IMR-90 (cell line): Measurements from ENCODE around the gene CGNL1. TPM values are rescaled to one million over a fixed set of nuclear protein-coding genes. Genes with fewer than 3 reads are reported as not detected.

Experiments used
- ATAC-seq: fragments of 200-7000 bp; cut with Tn5 transposase; 2 replicates; pipeline ENCODE4 v1.9.1; 2020; ENCODE audit warnings: low read depth, mild to moderate bottlenecking, moderate library complexity
- Bru-seq: library from RNA; stranded (reverse); fragments of 400-500 nt; gene quantifications from one replicate; lab custom pipeline; 2021; lab: Mats Ljungman, UMichigan
- BruChase-seq, 2 experiments: library from RNA; stranded (reverse); fragments of 400-500 nt; gene quantifications; one replicate each; lab custom pipeline; 2021; lab: Mats Ljungman, UMichigan
- BruUV-seq: library from RNA; stranded (reverse); fragments of 400-500 nt; replicated peaks from 2 replicates; lab custom pipeline; 2021; lab: Mats Ljungman, UMichigan
- CTCF ChIA-PET: fragments of 300-600 bp; formaldehyde crosslinking; extraction: SDS; loops from one replicate; lab custom pipeline; 2021; ENCODE audit warnings: antibody characterized with exemption; lab: Yijun Ruan, JAX
- POLR2A ChIA-PET: fragments of 300-600 bp; sonication (Branson Sonifier 250); formaldehyde crosslinking; loops from one replicate; lab custom pipeline; 2022; ENCODE audit warnings: antibody characterized with exemption; ENCODE audit not compliant: unreplicated experiment; lab: Charles Lee
- DNase-seq: peaks from one replicate; pipeline ENCODE4 v3.0.0; 2013
- H2AFZ ChIP-seq: replicated peaks from 2 replicates; pipeline ENCODE3; 2013; ENCODE audit warnings: low read length, mild to moderate bottlenecking; ENCODE audit not compliant: poor library complexity
- H2AK5ac ChIP-seq: 2 replicates; pipeline ENCODE4 v1.6.1; 2013; ENCODE audit warnings: low read depth, low read length, inconsistent platforms
- H2AK9ac ChIP-seq: replicated peaks from 2 replicates; pipeline ENCODE3; 2013; ENCODE audit warnings: mild to moderate bottlenecking, low read depth, low read length, moderate library complexity; ENCODE audit not compliant: poor library complexity
- H2BK120ac ChIP-seq: 2 replicates; pipeline ENCODE4 v1.6.1; 2013; ENCODE audit warnings: low read depth, low read length, inconsistent platforms
- H2BK15ac ChIP-seq: 3 replicates; pipeline ENCODE4 v1.6.1; 2013; ENCODE audit warnings: low read depth, low read length, inconsistent platforms
- H2BK20ac ChIP-seq: 2 replicates; pipeline ENCODE4 v1.6.1; 2013; ENCODE audit warnings: low read depth, mild to moderate bottlenecking, inconsistent platforms, low read length, moderate library complexity
- H2BK5ac ChIP-seq: 2 replicates; pipeline ENCODE4 v1.6.1; 2013; ENCODE audit warnings: mild to moderate bottlenecking, low read depth, low read length, inconsistent platforms; ENCODE audit not compliant: poor library complexity, severe bottlenecking
- H3K14ac ChIP-seq: replicated peaks from 2 replicates; pipeline ENCODE4 v1.6.1; 2013; ENCODE audit warnings: low read depth, low read length, inconsistent platforms
- H3K18ac ChIP-seq: 2 replicates; pipeline ENCODE4 v1.6.1; 2013; ENCODE audit warnings: low read depth, low read length, control low read depth
- H3K23ac ChIP-seq: 2 replicates; pipeline ENCODE4 v1.6.1; 2013; ENCODE audit warnings: low read depth, low read length, inconsistent platforms
- H3K27ac ChIP-seq: 2 replicates; pipeline ENCODE4 v1.5.1; 2013; ENCODE audit warnings: mild to moderate bottlenecking, control low read depth, low read length; ENCODE audit not compliant: insufficient read depth
- H3K27me3 ChIP-seq: 2 replicates; pipeline ENCODE4 v1.6.1; 2013; ENCODE audit warnings: low read length; ENCODE audit not compliant: control insufficient read depth, insufficient read depth
- H3K36me3 ChIP-seq: 2 replicates; pipeline ENCODE4 v1.6.1; 2013; ENCODE audit warnings: low read length, mixed read lengths; ENCODE audit not compliant: control insufficient read depth, insufficient read depth
- H3K4ac ChIP-seq: 2 replicates; pipeline ENCODE4 v1.6.1; 2013; ENCODE audit warnings: low read depth, low read length, inconsistent platforms
- H3K4me1 ChIP-seq: 2 replicates; pipeline ENCODE4 v1.6.1; 2013; ENCODE audit warnings: low read length, mixed read lengths; ENCODE audit not compliant: control insufficient read depth, insufficient read depth
- H3K4me2 ChIP-seq: 2 replicates; pipeline ENCODE4 v1.6.1; 2013; ENCODE audit warnings: low read depth, mild to moderate bottlenecking, control low read depth, low read length, moderate library complexity
- H3K4me3 ChIP-seq: 2 replicates; pipeline ENCODE4 v1.5.1; 2013; ENCODE audit warnings: low read depth, mild to moderate bottlenecking, control low read depth, low read length, moderate library complexity; ENCODE audit not compliant: insufficient read depth
- H3K56ac ChIP-seq: 2 replicates; pipeline ENCODE4 v1.6.1; 2013; ENCODE audit warnings: low read length, inconsistent platforms; ENCODE audit not compliant: insufficient read depth; ENCODE audit errors: extremely low read depth
- H3K79me1 ChIP-seq, 2 experiments: 2 replicates each; pipeline ENCODE4 v1.6.1; 2013; ENCODE audit warnings: low read length in 2 of 2, inconsistent platforms in 1 of 2, low read depth in 1 of 2
- H3K9ac ChIP-seq: 2 replicates; pipeline ENCODE4 v1.6.1; 2013; ENCODE audit warnings: low read depth, low read length, control low read depth
- H3K9me1 ChIP-seq: 2 replicates; pipeline ENCODE4 v1.6.1; 2013; ENCODE audit warnings: low read length, inconsistent platforms; ENCODE audit not compliant: insufficient read depth
- H3K9me3 ChIP-seq: 2 replicates; pipeline ENCODE4 v1.6.1; 2013; ENCODE audit warnings: low read length; ENCODE audit not compliant: control insufficient read depth, insufficient read depth
- H4K20me1 ChIP-seq: 2 replicates; pipeline ENCODE4 v1.6.1; 2013; ENCODE audit warnings: low read length, inconsistent platforms; ENCODE audit not compliant: insufficient read depth
- H4K5ac ChIP-seq: 2 replicates; pipeline ENCODE4 v1.6.1; 2013; ENCODE audit warnings: mild to moderate bottlenecking, low read depth, low read length, control low read depth
- H4K8ac ChIP-seq, 2 experiments: 2 replicates each; pipeline ENCODE4 v1.6.1; 2013; ENCODE audit warnings: low read depth in 2 of 2, low read length in 2 of 2, control low read depth in 1 of 2, inconsistent platforms in 1 of 2
- H4K91ac ChIP-seq: 2 replicates; pipeline ENCODE4 v1.6.1; 2013; ENCODE audit warnings: low read depth, low read length, inconsistent platforms; ENCODE audit not compliant: insufficient read depth
- MAFK ChIP-seq: IDR thresholded peaks from 2 replicates; pipeline ENCODE4 v1.6.1; 2012; ENCODE audit warnings: low read depth, low read length, improper control_type of control experiment
- MAZ ChIP-seq: IDR thresholded peaks from 2 replicates; pipeline ENCODE4 v1.6.1; 2012; ENCODE audit warnings: low read depth, mild to moderate bottlenecking, low read length, improper control_type of control experiment, moderate library complexity, borderline replicate concordance
- MXI1 ChIP-seq: IDR thresholded peaks from 2 replicates; pipeline ENCODE4 v1.6.1; 2012; ENCODE audit warnings: low read depth, mild to moderate bottlenecking, low read length, moderate library complexity, borderline replicate concordance
- RAD21 ChIP-seq: IDR thresholded peaks from 2 replicates; pipeline ENCODE4 v1.6.1; 2012; ENCODE audit warnings: low read length, improper control_type of control experiment
- RCOR1 ChIP-seq: IDR thresholded peaks from 2 replicates; pipeline ENCODE4 v1.6.1; 2012; ENCODE audit warnings: mild to moderate bottlenecking, low read length, improper control_type of control experiment; ENCODE audit not compliant: insufficient replicate concordance
- RFX5 ChIP-seq: IDR thresholded peaks from 2 replicates; pipeline ENCODE4 v1.8.0; 2012; ENCODE audit warnings: low read depth, mild to moderate bottlenecking, low read length, moderate library complexity
- WGBS, 2 experiments: methylation state at CpG; one replicate each; pipeline versions ENCODE4 v1.1.5 to v1.1.7; 2013; ENCODE audit warnings: missing lambda C conversion rate in 2 of 2; ENCODE audit not compliant: insufficient read length in 1 of 2; ENCODE audit errors: extremely low coverage in 2 of 2; 5-methylcytosine and 5-hydroxymethylcytosine counted together
- dilution Hi-C: fragments of 300-500 bp; cut with HindIII; formaldehyde crosslinking; loops from one replicate; pipeline ENCODE4 v1.14.3; 2018; ENCODE audit warnings: low sequenced_read_pairs; ENCODE audit not compliant: unreplicated experiment
- in situ Hi-C: fragments of 300-500 bp; cut with MboI; formaldehyde crosslinking; loops from 3 replicates; pipeline ENCODE4 v1.14.3; 2019; ENCODE audit warnings: low sequenced_read_pairs, inconsistent platforms, mixed read lengths
- intact Hi-C: fragments of 100-400 bp; cut with micrococcal nuclease; formaldehyde crosslinking; loops from 2 replicates; pipeline ENCODE4 v1.10.0; 2022
- long read RNA-seq: library from polyadenylated mRNA; unstranded; transcript quantifications from one replicate; pipeline ENCODE4 v2.0.0, GENCODE V29; 2021; ENCODE audit not compliant: unreplicated experiment
- polyA plus RNA-seq, 3 experiments: library from polyadenylated mRNA; depleted of rRNA; stranded (reverse); fragments of >200 nt; gene quantifications; 2 replicates each; pipeline ENCODE4 v1.2.3, GENCODE V29; 2012; ENCODE audit warnings: low replicate concordance in 1 of 3
- total RNA-seq: library from RNA; depleted of rRNA; stranded (reverse); fragments of >200 nt; gene quantifications from 2 replicates; pipeline ENCODE4 v1.2.3, GENCODE V29; 2012; rRNA removed
- TF ChIP-seq, protein P1 (sequence below): conservative IDR thresholded peaks from 2 replicates; pipeline ENCODE4 v1.5.1; 2012; ENCODE audit warnings: mild to moderate bottlenecking, low read depth, low read length, improper control_type of control experiment

Gene CGNL1, protein sequence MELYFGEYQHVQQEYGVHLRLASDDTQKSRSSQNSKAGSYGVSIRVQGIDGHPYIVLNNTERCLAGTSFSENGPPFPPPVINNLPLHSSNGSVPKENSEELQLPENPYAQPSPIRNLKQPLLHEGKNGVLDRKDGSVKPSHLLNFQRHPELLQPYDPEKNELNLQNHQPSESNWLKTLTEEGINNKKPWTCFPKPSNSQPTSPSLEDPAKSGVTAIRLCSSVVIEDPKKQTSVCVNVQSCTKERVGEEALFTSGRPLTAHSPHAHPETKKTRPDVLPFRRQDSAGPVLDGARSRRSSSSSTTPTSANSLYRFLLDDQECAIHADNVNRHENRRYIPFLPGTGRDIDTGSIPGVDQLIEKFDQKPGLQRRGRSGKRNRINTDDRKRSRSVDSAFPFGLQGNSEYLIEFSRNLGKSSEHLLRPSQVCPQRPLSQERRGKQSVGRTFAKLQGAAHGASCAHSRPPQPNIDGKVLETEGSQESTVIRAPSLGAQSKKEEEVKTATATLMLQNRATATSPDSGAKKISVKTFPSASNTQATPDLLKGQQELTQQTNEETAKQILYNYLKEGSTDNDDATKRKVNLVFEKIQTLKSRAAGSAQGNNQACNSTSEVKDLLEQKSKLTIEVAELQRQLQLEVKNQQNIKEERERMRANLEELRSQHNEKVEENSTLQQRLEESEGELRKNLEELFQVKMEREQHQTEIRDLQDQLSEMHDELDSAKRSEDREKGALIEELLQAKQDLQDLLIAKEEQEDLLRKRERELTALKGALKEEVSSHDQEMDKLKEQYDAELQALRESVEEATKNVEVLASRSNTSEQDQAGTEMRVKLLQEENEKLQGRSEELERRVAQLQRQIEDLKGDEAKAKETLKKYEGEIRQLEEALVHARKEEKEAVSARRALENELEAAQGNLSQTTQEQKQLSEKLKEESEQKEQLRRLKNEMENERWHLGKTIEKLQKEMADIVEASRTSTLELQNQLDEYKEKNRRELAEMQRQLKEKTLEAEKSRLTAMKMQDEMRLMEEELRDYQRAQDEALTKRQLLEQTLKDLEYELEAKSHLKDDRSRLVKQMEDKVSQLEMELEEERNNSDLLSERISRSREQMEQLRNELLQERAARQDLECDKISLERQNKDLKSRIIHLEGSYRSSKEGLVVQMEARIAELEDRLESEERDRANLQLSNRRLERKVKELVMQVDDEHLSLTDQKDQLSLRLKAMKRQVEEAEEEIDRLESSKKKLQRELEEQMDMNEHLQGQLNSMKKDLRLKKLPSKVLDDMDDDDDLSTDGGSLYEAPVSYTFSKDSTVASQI
- under 0.01 and 0.18 TPM in 2 replicates for total RNA-seq
- polyA plus RNA-seq (2012; rRNA removed): 0.03 and 0.07 TPM in 2 replicates
- polyA plus RNA-seq (2012; cell fraction: cytosol; rRNA removed): 0.02 TPM in 2 replicates
- 0.05 and 0.09 TPM in 2 replicates for polyA plus RNA-seq (2012; cell fraction: nucleus; rRNA removed; ENCODE audit: low replicate concordance)
- percentile 12 among the genes with signal in this experiment for Bru-seq, nascent RNA
- BruChase-seq, experiment 1, labeled RNA remaining after a 6-hour chase: percentile 12 among the genes with signal in this experiment
- percentile 14 among the genes with signal in this experiment for BruChase-seq, experiment 2, labeled RNA remaining after a 2-hour chase
- long read RNA-seq: 0 reads

DNA sequence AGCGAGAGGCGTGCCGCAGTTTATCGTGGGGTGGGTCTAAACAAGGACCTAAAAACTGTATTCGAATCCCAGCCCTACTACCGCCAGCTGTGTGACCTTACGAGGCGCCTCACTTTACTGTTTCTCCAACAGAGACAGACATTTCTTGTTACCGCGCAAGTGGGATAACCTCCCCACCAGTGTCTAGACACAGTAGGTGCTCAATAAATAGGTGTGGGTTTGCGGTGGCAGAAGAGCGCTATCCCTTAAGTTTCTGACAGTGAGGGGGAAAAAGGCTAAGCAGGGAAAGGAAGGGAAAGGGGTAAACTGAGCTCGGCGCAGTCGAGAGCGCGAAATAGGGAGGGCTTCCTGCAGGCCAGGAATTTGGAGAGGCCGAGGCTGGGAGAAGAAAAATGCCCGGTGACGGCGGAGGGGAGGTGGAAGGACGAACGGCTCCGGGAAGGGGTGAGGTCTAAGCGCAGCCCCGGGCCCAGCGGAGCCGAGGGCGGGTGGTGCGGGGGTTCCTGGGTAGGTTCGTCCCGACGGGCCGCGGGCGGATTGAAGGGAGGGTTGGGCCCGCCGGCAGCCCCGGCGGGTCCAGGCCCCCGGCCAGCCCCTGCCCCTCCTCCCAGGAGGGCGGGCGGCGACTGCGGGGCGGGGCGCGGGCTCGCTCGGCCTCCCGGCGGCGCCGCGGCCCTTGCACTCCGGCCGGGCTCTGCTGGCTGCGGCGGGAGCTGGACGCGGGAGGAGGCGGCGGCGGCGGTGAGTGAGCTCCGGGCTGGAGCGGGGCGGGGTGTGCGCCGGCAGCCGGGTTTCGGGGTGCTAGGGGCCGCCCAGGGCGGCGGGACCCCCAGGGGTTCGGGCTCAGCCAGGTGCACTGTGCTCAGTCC lies at the start of gene CGNL1:
TSS of gene CGNL1 (plus strand) at position 679 of the 869 bp plus-strand sequence. CDS start 61,495 bp downstream, outside the sequence.
- in situ Hi-C loops (no loop called here), intact Hi-C loops (no loop called here), dilution Hi-C loops (no loop called here)
- H3K36me3 ChIP-seq: no peaks in the 10 kb centered on the region
- no peak within 1 kb of the TSS for H2BK20ac ChIP-seq
- ATAC-seq (peak; percentile 97), DNase-seq (no peak)
- no peak within 1 kb of the TSS for H2BK15ac ChIP-seq
- H3K14ac ChIP-seq: no peak within 1 kb of the TSS
- peaks cover 3% of the 10 kb centered on the region; the same call in 1 of the 2 replicates for H3K4me1 ChIP-seq
- H2AK5ac ChIP-seq: no peak within 1 kb of the TSS; the same call in 1 of the 2 replicates
- H3K23ac ChIP-seq: peak within 1 kb of the TSS; percentile 38
- no TSS peak for BruUV-seq
- H2BK5ac ChIP-seq: no peak within 1 kb of the TSS
- peak within 1 kb of the TSS; percentile 90 for H2AFZ ChIP-seq
- no peak within 1 kb of the TSS for H2AK9ac ChIP-seq
- no peak within 1 kb of the TSS for H4K8ac ChIP-seq
- H4K20me1 ChIP-seq: no peaks in the 10 kb centered on the region
- H3K4ac ChIP-seq: no peak within 1 kb of the TSS
- H4K5ac ChIP-seq: no peak within 1 kb of the TSS
- WGBS, 2 experiments: 31% methylated on average over 12 of the region's 76 CpGs; no CpG with 5 or more reads in 1 of the 2 experiments
- no peak within 1 kb of the TSS for H3K27ac ChIP-seq
- H4K91ac ChIP-seq: no peak within 1 kb of the TSS
- H2BK120ac ChIP-seq: no peak within 1 kb of the TSS
- H3K79me1 ChIP-seq: no peaks in the 10 kb centered on the region
- H3K4me3 ChIP-seq: peak within 1 kb of the TSS; percentile 32
- no peak within 1 kb of the TSS for H3K18ac ChIP-seq
- H3K27me3 ChIP-seq: peaks cover 65% of the 10 kb centered on the region
- no peaks in the 10 kb centered on the region for H3K9me1 ChIP-seq
- no peak within 1 kb of the TSS for H3K56ac ChIP-seq
- POLR2A ChIA-PET: no interaction called here
- 0 out of 2 replicates have a peak, but pooled peaks cover 2% of the 10 kb centered on the region for H3K9me3 ChIP-seq
- H3K9ac ChIP-seq: no peak within 1 kb of the TSS
- CTCF ChIA-PET: interaction anchor here (0.6 kb wide), 2 partner anchors 11 to 53 kb away, joined by 4 to 5 read pairs; no protein-coding TSS in a partner anchor
- H3K4me2 ChIP-seq: peak within 1 kb of the TSS; percentile 53; the same call in 1 of the 2 replicates
- TF ChIP-seq RAD21 (no peak), RFX5 (no peak), MAFK (no peak), MAZ (no peak), MXI1 (no peak), RCOR1 (no peak)
- TF ChIP-seq, protein P1, sequence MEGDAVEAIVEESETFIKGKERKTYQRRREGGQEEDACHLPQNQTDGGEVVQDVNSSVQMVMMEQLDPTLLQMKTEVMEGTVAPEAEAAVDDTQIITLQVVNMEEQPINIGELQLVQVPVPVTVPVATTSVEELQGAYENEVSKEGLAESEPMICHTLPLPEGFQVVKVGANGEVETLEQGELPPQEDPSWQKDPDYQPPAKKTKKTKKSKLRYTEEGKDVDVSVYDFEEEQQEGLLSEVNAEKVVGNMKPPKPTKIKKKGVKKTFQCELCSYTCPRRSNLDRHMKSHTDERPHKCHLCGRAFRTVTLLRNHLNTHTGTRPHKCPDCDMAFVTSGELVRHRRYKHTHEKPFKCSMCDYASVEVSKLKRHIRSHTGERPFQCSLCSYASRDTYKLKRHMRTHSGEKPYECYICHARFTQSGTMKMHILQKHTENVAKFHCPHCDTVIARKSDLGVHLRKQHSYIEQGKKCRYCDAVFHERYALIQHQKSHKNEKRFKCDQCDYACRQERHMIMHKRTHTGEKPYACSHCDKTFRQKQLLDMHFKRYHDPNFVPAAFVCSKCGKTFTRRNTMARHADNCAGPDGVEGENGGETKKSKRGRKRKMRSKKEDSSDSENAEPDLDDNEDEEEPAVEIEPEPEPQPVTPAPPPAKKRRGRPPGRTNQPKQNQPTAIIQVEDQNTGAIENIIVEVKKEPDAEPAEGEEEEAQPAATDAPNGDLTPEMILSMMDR: no peak
